AG09319 (cell line): ENCODE measurements around the gene FGFRL1.

Experiments used
- DNase-seq: peaks from one replicate; pipeline ENCODE4 v3.0.0-alpha.2; 2010; ENCODE audit warnings: low read depth; ENCODE audit errors: extremely low read depth
- TF ChIP-seq, protein P1 (sequence below): IDR thresholded peaks from 2 replicates; pipeline ENCODE4 v1.5.1; 2011; ENCODE audit warnings: low read depth, mild to moderate bottlenecking, inconsistent platforms, low read length, moderate library complexity

Gene FGFRL1

DNA sequence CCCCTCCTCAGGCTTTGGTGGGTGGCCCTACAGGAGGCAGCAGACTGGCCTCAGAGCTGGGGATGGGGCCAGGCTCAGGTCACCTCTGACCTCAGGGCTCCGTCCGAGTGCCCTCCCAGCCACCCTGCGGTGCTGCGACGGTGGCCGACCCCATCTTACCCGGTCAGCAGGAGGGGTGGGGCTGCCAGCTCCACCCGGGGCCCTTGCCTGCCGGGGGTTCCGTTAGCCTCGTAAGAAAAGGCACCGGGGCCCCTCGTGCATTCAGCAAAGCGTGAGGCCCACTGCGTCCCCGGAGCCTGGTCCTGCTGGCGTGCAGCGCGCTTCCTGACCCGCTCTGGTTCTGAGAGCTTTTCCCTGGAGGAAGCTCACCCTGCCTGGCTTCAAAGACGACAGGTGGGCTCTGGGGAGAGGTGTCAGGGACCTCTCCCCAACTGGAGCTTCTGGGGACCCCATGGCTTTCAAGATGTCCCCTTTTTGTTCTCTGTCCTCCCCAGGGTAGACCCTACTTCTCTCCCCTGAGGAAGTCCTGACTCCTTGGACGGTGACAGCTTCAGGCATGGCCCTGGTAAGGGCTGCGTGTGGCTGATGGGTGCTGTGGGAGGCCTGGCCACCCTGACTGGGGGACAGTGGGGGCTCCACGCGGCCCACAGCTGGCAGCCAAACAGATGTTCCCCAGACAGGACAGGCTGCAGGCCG is 15.9 kb downstream of the FGFRL1 start:
- TF ChIP-seq, protein P1, sequence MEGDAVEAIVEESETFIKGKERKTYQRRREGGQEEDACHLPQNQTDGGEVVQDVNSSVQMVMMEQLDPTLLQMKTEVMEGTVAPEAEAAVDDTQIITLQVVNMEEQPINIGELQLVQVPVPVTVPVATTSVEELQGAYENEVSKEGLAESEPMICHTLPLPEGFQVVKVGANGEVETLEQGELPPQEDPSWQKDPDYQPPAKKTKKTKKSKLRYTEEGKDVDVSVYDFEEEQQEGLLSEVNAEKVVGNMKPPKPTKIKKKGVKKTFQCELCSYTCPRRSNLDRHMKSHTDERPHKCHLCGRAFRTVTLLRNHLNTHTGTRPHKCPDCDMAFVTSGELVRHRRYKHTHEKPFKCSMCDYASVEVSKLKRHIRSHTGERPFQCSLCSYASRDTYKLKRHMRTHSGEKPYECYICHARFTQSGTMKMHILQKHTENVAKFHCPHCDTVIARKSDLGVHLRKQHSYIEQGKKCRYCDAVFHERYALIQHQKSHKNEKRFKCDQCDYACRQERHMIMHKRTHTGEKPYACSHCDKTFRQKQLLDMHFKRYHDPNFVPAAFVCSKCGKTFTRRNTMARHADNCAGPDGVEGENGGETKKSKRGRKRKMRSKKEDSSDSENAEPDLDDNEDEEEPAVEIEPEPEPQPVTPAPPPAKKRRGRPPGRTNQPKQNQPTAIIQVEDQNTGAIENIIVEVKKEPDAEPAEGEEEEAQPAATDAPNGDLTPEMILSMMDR, result no peak
- no peak for DNase-seq

DNA sequence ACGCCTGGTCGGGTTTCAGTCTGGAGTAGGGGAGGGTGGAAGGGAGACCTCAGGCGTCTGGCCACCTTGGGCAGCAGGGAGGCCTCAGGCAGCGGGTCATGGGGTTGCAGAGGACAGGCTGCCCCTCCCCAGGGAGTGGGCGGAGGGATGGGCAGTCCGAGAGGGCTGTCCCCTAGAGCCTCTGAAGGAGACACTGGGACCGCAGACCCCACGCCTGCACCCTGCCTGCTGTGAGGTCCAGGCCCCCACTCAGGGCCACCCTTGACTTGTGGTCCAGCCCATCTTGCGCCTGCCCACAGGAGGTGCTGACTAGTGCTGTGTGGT is 16.5 kb downstream of the FGFRL1 start:
- TF ChIP-seq, protein P1, result no peak
- DNase-seq, result no peak

DNA sequence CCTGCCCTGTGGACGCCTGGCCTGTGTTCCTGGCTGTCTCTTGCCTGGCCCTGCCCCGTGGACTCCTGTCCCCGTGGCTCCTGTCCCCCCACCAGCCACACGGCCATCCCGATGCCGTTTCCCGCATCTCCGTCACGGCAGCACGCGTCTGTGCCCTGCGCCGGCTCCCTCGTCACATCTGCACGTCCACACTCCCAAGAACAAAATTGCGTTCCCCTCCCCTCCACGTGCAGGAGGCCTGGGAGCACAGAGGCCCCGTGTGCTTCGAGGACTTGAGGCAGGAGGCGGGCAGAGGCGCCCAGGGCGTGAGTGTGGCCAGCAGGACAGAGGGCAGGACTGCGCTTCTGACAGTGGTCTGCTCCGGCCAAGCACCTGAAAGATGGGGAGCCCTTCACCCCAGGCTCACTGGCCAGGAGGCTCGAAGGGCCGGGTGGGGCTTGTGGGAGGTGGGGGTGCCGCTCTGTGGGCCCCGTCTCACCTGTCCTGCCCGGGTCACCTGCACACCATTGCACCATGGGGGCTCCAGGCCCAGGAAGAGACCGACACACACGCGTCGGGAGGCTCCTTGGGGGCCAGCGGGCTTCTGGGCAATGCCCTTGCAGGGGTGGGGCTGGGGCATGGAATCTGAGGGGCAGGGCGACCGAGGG is 17.3 kb downstream of the FGFRL1 start:
- TF ChIP-seq, protein P1, result no peak
- no peak for DNase-seq

DNA sequence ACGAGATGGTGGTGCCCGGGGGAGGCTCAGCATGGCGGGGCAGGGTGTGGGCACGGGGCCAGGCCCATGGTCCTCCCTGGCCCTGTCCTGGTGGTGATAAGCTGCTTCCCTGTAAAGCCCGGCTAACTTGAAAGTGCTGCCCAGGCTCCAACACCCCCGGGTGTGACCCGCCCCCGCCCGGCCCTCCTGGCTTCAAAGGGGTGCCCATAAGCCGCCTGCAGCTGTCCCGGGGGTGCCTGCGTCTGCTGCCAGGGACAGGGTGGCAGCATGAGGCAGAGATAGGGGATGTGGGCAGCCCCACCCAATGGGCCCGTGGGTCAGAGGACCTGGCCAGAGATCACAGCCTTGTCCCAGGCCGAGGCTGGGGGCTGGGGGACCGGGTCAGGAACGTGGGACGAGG is 18.1 kb downstream of the FGFRL1 start:
- DNase-seq, result no peak
- TF ChIP-seq, protein P1, result no peak

DNA sequence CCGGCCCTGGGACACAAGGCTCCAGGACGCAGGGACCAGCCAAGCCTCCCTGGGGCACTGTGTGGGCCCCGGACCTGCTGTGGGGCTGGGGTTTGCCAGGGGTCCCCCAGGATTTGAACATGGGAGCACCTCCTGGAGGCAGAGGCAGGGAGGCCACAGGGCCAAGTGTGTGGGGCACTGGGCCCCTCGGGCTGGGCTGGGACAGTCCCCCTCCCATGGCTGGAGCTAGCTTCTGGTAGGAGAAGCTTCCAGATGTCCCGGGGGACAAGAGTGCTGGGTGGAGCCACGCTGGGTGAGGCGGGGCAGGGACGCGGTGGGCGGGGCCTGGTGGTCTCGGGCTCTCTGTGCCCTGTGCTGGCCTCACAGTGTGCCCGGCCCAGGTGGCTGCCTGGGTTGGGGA is 18.6 kb downstream of the FGFRL1 start:
- no peak for DNase-seq

DNA sequence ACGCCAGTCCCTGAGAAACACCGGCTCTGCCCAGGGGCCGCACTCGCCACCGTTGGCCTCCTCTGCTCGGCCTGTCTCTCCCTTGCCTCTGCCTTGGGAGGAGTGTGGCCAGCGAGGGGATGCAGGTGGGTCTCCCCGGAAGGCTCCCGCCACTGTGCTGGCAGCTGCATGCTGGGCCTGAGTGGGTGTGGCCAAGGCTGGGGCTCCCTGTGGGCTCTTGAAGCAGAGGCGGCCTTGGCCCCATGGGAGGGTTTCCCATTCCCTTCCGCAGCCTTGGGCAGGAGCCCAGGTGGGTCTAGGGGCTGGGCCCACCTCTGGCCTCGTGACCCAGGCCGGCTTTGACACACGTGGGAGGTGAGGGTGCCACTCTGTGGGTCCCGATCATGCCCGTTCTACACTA is 19.1 kb downstream of the FGFRL1 start:
- no peak for DNase-seq
- TF ChIP-seq, protein P1, result no peak

More for the DNA sequence above, 18.6 kb downstream of the FGFRL1 start:
- TF ChIP-seq, protein P1, result no peak

DNA sequence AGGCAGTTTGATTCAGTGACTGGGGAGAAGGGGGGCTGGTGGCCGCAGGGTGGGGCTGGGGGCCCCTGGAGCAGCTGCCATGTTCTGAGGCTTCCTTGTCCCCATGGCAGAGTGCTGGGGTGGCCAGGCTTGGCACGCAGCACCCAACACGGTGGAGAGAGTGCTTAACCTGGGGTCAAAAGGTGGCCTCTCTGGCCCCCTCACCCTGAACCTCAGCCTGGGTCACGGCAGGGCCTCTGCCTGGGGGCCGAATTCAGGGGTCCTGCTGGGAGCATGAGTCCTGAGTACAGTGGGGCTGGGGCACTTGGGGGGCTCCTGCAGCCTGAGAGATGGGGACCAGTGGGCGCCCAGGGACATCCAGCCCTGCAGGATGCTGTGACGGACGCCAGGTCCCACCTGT is 19.9 kb downstream of the FGFRL1 start:
- TF ChIP-seq, protein P1, result no peak
- DNase-seq, result no peak
